ENCODE data around the gene MPC1. TPM values are rescaled to one million over a fixed set of nuclear protein-coding genes. Genes with fewer than 3 reads are reported as not detected.
"Not testable (repeated sequence)": the region's sequence is repeated elsewhere in the genome, so short reads cannot be mapped to it uniquely, and the experiment has no call there.

MPC1 gene
- total RNA-seq, 6 experiments from 2014 or later: 21.7 to 24.5 (median 22.9) TPM

DNA sequence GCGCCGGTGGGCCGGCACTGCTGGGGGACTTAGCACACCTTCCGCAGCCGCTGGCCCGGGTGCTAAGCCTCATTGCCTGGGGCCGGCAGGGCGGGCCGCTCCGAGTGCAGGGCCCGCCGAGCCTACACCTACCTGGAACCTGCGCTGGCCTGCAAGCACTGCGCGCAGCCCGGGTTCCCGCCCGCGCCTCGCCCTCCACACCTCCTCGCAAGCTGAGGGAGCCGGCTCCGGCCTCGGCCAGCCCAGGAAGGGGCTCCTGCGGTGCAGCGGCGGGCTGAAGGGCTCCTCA, 10.7 kb upstream of the MPC1 start:
- H3K27me3 Mint-ChIP-seq (ENCODE audit: insufficient read depth): peaks cover 21% of the 10 kb centered on the region
- H3K4me1 Mint-ChIP-seq (ENCODE audit: low read depth): no peaks in the 10 kb centered on the region
- TF ChIP-seq, protein P1, sequence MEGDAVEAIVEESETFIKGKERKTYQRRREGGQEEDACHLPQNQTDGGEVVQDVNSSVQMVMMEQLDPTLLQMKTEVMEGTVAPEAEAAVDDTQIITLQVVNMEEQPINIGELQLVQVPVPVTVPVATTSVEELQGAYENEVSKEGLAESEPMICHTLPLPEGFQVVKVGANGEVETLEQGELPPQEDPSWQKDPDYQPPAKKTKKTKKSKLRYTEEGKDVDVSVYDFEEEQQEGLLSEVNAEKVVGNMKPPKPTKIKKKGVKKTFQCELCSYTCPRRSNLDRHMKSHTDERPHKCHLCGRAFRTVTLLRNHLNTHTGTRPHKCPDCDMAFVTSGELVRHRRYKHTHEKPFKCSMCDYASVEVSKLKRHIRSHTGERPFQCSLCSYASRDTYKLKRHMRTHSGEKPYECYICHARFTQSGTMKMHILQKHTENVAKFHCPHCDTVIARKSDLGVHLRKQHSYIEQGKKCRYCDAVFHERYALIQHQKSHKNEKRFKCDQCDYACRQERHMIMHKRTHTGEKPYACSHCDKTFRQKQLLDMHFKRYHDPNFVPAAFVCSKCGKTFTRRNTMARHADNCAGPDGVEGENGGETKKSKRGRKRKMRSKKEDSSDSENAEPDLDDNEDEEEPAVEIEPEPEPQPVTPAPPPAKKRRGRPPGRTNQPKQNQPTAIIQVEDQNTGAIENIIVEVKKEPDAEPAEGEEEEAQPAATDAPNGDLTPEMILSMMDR (IDR thresholded peaks at IDR 0.05): no peak
- H3K4me3 Mint-ChIP-seq: no peak overlapping the region
- H3K9me3 Mint-ChIP-seq: no peaks in the 10 kb centered on the region
- H3K36me3 Mint-ChIP-seq (ENCODE audit: low read depth): no peaks in the 10 kb centered on the region
- no peak overlapping the region for H3K27ac Mint-ChIP-seq
- no peak for DNase-seq

DNA sequence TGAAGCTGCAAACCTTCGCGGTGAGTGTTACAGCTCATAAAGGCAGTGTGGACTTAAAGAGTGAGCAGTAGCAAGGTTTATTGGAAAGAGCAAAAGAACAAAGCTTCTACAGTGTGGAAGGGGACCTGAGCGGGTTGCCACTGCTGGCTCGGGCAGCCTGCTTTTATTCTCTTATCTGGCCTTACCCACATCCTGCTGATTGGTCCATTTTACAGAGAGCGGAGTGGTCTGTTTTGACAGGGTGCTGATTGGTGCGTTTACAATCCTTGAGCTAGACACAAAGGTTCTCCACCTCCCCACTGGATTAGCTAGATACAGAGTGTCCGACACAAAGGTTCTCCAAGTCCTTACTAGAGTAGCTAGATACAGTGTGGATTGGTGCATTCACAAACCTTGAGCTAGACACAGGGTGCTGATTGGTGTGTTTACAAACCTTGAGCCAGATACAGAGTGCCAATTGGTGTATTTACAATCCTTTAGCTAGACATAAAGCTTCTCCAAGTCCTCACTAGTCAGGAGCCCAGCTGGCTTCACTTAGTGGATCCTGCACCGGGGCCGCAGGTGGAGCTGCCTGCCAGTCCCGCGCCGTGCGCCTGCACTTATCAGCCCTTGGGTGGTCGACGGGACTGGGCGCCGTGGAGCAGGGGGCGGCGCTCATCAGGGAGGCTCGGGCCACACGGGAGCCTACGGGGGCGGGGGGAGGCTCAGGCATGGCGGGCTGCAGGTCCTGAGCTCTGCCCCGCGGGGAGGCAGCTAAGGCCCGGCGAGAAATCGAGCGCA, 10.2 kb upstream of the MPC1 start:
- DNase-seq; H3K4me3 Mint-ChIP-seq; H3K27ac Mint-ChIP-seq; H3K9me3 Mint-ChIP-seq; H3K36me3 Mint-ChIP-seq (ENCODE audit: low read depth); H3K4me1 Mint-ChIP-seq (ENCODE audit: low read depth): not testable (repeated sequence)
- peaks cover 21% of the 10 kb centered on the region for H3K27me3 Mint-ChIP-seq (ENCODE audit: insufficient read depth)

DNA sequence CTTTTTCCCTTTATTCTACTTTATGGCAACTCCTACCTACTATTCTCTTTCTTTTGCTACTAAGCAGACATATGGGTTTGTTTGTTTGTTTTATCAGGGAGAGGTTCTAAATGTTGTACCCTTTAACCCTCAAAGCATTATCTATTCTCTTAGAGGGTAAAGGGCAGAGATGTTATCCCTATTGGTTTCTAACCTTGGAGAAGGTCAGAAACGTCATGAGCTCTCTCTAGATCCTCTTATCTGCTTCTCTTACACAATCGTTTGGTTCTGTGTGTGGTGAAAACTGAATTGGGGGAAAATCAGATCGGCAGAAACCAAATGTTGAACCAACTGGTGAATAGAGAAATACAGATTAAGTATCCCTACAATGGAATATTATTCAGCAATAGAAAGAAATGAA, 6.4 kb upstream of the MPC1 start:
- H3K27me3 Mint-ChIP-seq (ENCODE audit: insufficient read depth): peaks cover 12% of the 10 kb centered on the region

DNA sequence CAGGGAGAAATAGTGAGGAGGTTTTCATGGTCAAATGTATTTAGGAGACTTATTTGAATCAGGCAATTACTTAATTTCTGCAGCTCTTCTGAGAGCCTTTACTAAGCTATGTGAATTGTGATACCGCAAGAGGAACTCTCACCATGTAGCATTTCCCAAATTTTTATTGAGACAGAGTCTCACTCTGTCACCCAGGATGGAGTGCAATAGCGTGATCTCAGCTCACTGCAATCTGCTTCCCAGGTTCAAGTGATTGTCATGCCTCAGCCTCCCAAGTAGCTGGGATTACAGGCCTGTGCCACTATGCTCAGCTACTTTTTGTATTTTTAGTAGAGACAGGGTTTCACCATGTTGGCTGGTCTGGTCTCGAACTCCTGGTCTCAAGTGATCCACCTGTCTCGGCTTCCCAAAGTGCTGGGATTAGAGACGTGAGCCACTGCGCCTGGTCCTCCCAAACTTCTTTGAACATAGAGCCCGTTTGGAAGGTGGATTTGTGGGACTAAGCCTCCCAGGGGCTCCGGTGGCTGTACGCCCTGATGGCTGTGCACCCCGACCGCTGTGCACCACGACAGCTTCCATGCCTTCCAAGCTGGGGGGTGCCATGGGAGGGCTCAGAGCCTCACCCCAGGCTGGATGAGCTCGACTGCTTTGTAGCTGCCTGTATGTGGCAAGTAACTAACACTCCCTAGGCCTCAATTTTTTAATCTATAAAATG, 5.7 kb upstream of the MPC1 start:
- TF ChIP-seq, protein P1 (IDR thresholded peaks at IDR 0.05): no peak
- H3K4me3 Mint-ChIP-seq: no peak overlapping the region
- H3K27ac Mint-ChIP-seq: no peak overlapping the region
- no peaks in the 10 kb centered on the region for H3K36me3 Mint-ChIP-seq (ENCODE audit: low read depth)
- no peak for DNase-seq
- peaks cover 10% of the 10 kb centered on the region for H3K27me3 Mint-ChIP-seq (ENCODE audit: insufficient read depth)
- no peaks in the 10 kb centered on the region for H3K4me1 Mint-ChIP-seq (ENCODE audit: low read depth)
- H3K9me3 Mint-ChIP-seq: no peaks in the 10 kb centered on the region

More for the DNA sequence above, 6.4 kb upstream of the MPC1 start:
- TF ChIP-seq, protein P1 (IDR thresholded peaks at IDR 0.05): no peak
- no peak for DNase-seq
- H3K4me3 Mint-ChIP-seq: no peak overlapping the region
- H3K4me1 Mint-ChIP-seq (ENCODE audit: low read depth): no peaks in the 10 kb centered on the region
- H3K27ac Mint-ChIP-seq: no peak overlapping the region
- no peaks in the 10 kb centered on the region for H3K9me3 Mint-ChIP-seq
- no peaks in the 10 kb centered on the region for H3K36me3 Mint-ChIP-seq (ENCODE audit: low read depth)

DNA sequence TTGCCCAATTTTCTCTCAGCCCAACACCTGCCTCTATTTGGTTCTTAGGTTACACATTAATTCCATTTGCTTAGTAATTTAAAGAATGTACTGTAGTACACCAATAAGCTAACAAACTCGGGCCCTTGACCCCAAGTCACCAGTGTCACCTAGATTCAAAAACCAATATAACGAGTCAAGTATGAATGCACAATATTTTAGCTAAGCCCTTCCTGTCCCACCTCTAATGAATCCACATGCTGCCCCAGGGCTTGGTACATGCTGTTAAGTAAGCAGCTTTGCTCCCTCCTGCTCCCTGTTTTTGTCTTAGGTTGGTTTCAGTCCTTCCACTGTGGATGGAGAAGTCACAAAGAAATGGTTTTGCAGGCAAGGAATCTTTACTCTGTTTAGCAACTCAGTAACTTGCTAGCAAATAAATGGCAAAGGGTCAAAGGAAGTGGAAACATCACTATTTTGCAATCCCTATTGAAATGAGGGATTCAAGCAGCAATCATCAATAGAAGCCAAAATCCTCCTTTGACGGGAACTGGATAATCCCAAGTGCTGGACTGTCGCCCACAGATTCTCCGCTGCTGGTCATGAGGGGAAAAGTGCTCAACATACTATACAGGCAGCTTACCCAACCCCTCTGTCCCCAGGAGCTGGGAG, 5.0 kb upstream of the MPC1 start:
- Mint-ChIP-seq H3K4me3 (no peak overlapping the region), H3K4me1 (ENCODE audit: low read depth) (no peaks in the 10 kb centered on the region), H3K27me3 (ENCODE audit: insufficient read depth) (peaks cover 7% of the 10 kb centered on the region), H3K36me3 (ENCODE audit: low read depth) (no peaks in the 10 kb centered on the region), H3K27ac (no peak overlapping the region), H3K9me3 (no peaks in the 10 kb centered on the region)
- DNase-seq: no peak
- TF ChIP-seq, protein P1 (IDR thresholded peaks at IDR 0.05): no peak

DNA sequence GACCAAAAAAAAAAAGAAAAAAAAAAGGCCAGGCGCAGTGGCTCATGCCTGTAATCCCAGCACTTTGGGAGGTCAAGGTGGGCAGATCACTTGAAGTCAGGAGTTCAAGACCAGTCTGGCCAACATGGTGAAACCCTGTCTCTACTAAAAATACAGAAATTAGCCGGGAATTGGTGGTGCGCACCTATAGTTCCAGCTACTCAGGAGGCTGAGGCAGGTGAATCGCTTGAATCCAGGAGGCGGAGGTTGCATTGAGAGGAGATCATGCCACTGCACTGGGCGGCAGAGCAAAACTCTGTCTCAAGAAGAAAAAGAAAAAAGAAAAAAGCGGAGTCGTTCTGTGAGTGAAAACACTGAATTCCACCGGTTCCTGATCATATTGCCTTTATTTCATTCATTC, 4.4 kb upstream of the MPC1 start:
- H3K4me1 Mint-ChIP-seq (ENCODE audit: low read depth); DNase-seq; H3K4me3 Mint-ChIP-seq; H3K27me3 Mint-ChIP-seq (ENCODE audit: insufficient read depth); H3K9me3 Mint-ChIP-seq; H3K36me3 Mint-ChIP-seq (ENCODE audit: low read depth); H3K27ac Mint-ChIP-seq: not testable (repeated sequence)
